IPS-18a (cell line): ENCODE results near the gene GDPD4.

Experiments used
- H3K27ac ChIP-seq: one replicate; pipeline ENCODE4 v1.5.1; 2013; ENCODE audit warnings: low read length
- H3K27me3 ChIP-seq: one replicate; pipeline ENCODE4 v1.6.1; 2013; ENCODE audit warnings: mild to moderate bottlenecking, low read length; ENCODE audit not compliant: control insufficient read depth, insufficient read depth
- H3K36me3 ChIP-seq: one replicate; pipeline ENCODE4 v1.6.1; 2013; ENCODE audit warnings: low read depth, low read length; ENCODE audit not compliant: control insufficient read depth
- H3K4me1 ChIP-seq: one replicate; pipeline ENCODE4 v1.6.1; 2013; ENCODE audit warnings: low read depth, low read length; ENCODE audit not compliant: control insufficient read depth
- H3K4me3 ChIP-seq: one replicate; pipeline ENCODE4 v1.5.1; 2013; ENCODE audit warnings: low read length
- H3K9ac ChIP-seq: one replicate; pipeline ENCODE4 v1.6.1; 2013; ENCODE audit warnings: mild to moderate bottlenecking, low read length, moderate library complexity
- H3K9me3 ChIP-seq: one replicate; pipeline ENCODE4 v1.6.1; 2013; ENCODE audit warnings: low read depth, low read length; ENCODE audit not compliant: control insufficient read depth

Gene GDPD4

DNA sequence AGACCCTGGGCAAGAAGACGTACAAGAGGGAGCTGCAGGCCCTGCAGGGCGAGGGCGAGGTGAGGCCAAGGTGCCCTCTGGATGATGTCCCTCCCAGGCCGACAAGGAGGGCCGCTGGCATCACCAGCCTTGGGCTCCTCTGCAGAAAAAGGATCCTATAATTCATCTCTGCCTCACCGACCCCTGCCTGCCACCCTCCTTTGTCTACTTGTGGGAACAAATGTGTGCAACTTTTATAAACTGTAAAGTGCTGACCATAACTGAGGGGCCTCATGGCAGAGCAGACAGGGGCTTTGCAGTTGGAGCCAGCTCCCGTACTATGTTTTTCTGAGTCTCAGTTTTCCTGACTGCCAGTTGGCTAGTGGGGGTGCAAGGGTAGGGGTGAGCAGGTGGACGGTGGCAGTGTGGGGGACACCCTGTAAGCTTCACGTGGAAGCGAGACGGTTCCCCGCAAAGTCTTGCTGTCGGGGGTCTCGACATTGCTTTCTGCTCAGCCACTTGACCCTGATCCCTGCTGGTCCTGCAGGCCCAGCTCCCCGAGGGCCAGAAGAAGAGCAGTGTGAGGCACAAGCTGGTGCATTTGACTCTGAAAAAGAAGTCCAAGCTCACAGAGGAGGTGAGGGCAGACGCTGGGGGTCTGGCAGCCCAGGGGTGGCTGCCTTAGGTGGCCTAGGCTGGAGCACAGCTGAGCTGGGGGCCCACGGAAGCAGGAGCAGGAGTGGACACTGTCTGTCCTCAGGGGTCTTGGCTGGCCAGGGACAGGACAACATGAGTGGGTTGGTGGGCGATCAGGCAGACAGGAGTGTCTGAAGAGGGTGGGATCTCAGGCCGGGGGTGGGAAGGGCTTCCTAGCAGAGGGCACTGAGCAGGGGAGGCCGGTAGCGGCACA, 118.7 kb downstream of the GDPD4 start:
- Histone ChIP-seq H3K4me3 (no peak overlapping the region), H3K27ac (no peak overlapping the region), H3K27me3 (no peaks in the 10 kb centered on the region), H3K9me3 (no peaks in the 10 kb centered on the region), H3K36me3 (no peaks in the 10 kb centered on the region), H3K9ac (no peak overlapping the region), H3K4me1 (no peaks in the 10 kb centered on the region)

GRCh38 chr11:77181799-77182541, 119.5 kb downstream of the GDPD4 start:
- H3K36me3 ChIP-seq, result no peaks in the 10 kb centered on the region
- no peak overlapping the region for H3K27ac ChIP-seq
- H3K9me3 ChIP-seq, result no peaks in the 10 kb centered on the region
- H3K9ac ChIP-seq, result no peak overlapping the region
- H3K4me1 ChIP-seq, result no peaks in the 10 kb centered on the region
- H3K4me3 ChIP-seq, result no peak overlapping the region
- H3K27me3 ChIP-seq, result no peaks in the 10 kb centered on the region

DNA sequence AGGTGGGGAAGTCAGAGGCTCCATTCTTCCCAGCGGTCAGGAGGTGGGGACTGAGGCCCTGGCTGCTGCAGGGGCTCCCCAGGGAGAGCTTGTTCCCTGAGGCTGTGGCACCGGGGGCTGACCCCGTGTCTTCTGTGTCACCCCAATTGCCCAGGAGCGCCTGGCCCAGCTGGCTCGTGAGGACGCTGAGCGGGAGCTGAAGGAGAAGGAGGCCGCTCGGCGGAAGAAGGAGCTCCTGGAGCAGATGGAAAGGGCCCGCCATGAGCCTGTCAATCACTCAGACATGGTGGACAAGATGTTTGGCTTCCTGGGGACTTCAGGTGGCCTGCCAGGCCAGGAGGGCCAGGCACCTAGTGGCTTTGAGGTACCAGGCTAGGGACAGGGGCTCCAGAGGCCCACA, 120.3 kb downstream of the GDPD4 start:
- Histone ChIP-seq H3K36me3 (no peaks in the 10 kb centered on the region), H3K4me3 (no peak overlapping the region), H3K9me3 (no peaks in the 10 kb centered on the region), H3K4me1 (peaks cover 5% of the 10 kb centered on the region), H3K9ac (no peak overlapping the region), H3K27ac (no peak overlapping the region), H3K27me3 (no peaks in the 10 kb centered on the region)

DNA sequence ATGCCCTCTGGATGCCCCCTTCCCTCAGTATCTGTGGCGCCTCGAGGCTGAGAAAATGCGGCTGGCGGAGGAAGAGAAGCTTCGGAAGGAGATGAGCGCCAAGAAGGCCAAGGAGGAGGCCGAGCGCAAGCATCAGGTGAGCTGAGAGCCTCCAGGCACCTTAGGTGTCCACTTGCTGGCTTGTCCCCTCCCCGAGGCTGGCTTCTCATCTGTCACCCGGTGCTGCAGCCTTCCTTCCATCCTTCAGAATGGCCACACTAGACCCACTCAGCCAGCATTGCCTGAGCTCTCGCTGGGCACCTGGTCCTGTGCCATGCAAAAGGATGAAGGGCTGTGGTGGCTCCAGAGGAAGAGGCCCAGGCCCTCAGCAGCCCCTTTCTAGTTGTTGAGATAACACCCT, 121.1 kb downstream of the GDPD4 start:
- H3K36me3 ChIP-seq, result no peaks in the 10 kb centered on the region
- H3K27me3 ChIP-seq, result no peaks in the 10 kb centered on the region
- no peak overlapping the region for H3K27ac ChIP-seq
- peaks cover 14% of the 10 kb centered on the region for H3K4me1 ChIP-seq
- H3K9ac ChIP-seq, result no peak overlapping the region
- no peak overlapping the region for H3K4me3 ChIP-seq
- H3K9me3 ChIP-seq, result no peaks in the 10 kb centered on the region

- Histone ChIP-seq H3K27ac (no peak overlapping the region), H3K36me3 (no peaks in the 10 kb centered on the region), H3K4me3 (no peak overlapping the region), H3K4me1 (peaks cover 14% of the 10 kb centered on the region), H3K9ac (no peak overlapping the region), H3K9me3 (no peaks in the 10 kb centered on the region), H3K27me3 (no peaks in the 10 kb centered on the region)
These were observed 121.8 kb downstream of the GDPD4 start for GRCh38 chr11:77179681-77180080.

- H3K9ac ChIP-seq, result no peak overlapping the region
- H3K4me3 ChIP-seq, result no peak overlapping the region
- no peak overlapping the region for H3K27ac ChIP-seq
- no peaks in the 10 kb centered on the region for H3K27me3 ChIP-seq
- H3K9me3 ChIP-seq, result no peaks in the 10 kb centered on the region
- H3K36me3 ChIP-seq, result no peaks in the 10 kb centered on the region
- H3K4me1 ChIP-seq, result peaks cover 14% of the 10 kb centered on the region
These were observed 122.4 kb downstream of the GDPD4 start for GRCh38 chr11:77179048-77179447.

DNA sequence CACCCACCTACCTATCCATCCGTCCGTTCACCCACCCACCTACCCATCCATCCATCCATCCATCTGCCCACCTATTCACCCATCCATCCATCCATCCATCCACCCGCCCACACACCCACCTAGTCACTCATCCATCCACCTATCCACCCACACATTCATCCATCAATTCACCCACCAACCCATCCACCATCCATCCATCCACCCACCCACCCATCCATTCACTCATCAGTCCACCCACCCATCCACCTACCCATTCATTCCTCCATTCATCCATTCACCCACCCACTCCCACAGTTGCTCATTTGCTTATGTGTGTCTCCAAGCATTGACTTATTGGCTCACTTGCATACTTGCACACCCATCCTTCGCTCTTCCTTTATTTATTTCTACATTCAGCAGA, 123.3 kb downstream of the GDPD4 start:
- H3K9ac ChIP-seq, result no peak overlapping the region
- no peaks in the 10 kb centered on the region for H3K36me3 ChIP-seq
- H3K4me3 ChIP-seq, result no peak overlapping the region
- H3K4me1 ChIP-seq, result peaks cover 14% of the 10 kb centered on the region
- H3K27me3 ChIP-seq, result no peaks in the 10 kb centered on the region
- no peak overlapping the region for H3K27ac ChIP-seq
- H3K9me3 ChIP-seq, result no peaks in the 10 kb centered on the region

DNA sequence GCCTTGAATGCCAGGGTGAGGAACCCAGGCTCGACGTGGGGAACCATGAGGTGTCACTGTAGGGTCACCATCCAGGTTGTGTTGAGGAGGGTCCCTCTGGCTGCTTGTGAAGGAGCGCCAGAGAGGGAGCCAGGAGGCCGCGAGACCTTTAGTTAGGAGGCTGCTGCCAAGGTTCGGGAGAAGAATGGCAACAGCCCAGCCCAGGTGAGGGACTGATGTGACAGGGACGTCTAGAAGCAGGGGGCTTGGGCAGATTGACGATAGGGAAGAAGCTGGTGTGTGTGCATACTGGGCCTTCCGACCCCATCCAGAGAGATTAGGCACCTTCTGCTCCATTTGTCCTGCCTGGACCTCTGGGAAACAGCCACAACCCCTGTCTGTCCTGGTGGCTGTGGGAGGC, 124.5 kb downstream of the GDPD4 start:
- Histone ChIP-seq H3K4me1 (peaks cover 19% of the 10 kb centered on the region), H3K9me3 (no peaks in the 10 kb centered on the region), H3K36me3 (no peaks in the 10 kb centered on the region), H3K4me3 (no peak overlapping the region), H3K9ac (no peak overlapping the region), H3K27ac (no peak overlapping the region), H3K27me3 (no peaks in the 10 kb centered on the region)

DNA sequence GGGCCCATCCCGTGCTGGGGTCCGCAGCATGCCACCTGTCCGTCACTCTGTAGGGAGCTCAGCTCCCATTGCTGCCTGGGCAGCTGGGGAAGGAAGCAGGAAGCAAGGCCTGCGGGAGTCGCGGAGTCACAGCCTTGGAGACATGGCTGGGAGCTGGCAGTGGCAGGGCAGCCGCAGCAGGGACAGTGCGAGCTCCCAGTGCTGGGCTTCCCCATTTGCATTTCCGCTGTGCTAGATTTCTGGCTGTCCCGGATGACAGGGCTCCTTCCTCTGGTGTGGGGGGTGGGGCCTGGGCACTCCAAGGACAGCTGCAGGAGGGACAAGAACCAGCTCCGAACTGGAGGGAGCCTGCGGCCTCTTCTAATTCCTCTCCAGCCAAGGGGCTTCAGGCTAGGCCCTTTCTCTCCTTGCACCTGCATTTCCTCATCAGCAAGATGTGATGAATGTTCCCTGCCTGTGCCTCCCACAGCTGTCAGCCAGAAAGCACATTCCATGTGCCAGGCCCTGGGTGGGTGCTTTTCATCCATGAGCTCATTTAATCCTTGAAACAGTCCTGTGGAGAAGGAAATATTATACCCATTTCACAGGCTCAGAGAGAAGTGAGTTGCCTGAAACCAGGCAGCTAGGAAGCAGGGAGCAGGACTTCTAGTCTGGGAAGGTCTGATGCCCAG, 125.5 kb downstream of the GDPD4 start:
- no peak overlapping the region for H3K4me3 ChIP-seq
- H3K9ac ChIP-seq, result no peak overlapping the region
- H3K9me3 ChIP-seq, result no peaks in the 10 kb centered on the region
- H3K36me3 ChIP-seq, result no peaks in the 10 kb centered on the region
- no peak overlapping the region for H3K27ac ChIP-seq
- H3K27me3 ChIP-seq, result no peaks in the 10 kb centered on the region
- peaks cover 28% of the 10 kb centered on the region for H3K4me1 ChIP-seq

DNA sequence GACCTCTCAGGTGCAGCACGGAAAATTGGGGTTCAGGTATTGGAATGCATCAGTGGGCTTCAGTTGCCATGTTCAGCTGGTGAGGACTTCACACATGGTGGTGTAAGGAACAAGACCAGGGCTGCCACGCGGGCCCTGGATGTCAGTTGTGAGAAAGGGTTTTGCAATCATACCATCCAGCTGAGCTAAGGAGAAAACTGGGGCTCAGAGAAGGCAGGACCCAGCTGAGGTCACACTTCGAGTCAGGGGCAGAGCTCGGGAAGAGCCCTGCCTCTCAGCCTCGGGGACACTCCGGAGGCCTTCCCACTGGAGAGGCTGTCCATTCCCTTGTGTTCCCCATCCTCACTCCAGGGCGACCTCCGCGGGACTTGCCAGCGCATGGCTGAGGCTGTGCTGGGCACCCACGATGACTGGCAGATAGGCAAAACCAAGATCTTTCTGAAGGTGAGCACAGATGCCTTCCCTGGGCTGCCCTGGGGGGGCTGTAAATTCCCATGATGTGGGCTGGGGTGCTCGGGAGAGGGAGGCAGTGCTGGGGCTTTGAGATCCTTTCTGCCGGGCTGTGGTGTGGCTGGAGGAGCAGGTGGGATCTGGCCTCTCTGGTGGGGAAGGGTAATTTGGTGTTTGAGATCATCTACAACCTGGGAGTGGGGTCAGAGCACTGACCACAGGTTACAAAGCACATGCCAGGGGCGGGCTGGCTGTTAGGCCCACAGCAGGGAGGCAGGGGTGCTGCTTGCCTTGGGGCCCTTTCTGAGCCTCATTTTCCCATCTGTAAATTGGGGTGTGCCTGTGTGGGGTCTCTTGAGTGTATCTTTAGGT, 126.3 kb downstream of the GDPD4 start:
- Histone ChIP-seq H3K4me3 (no peak overlapping the region), H3K27ac (no peak overlapping the region), H3K4me1 (peaks cover 36% of the 10 kb centered on the region), H3K9me3 (no peaks in the 10 kb centered on the region), H3K36me3 (no peaks in the 10 kb centered on the region), H3K27me3 (no peaks in the 10 kb centered on the region), H3K9ac (no peak overlapping the region)

DNA sequence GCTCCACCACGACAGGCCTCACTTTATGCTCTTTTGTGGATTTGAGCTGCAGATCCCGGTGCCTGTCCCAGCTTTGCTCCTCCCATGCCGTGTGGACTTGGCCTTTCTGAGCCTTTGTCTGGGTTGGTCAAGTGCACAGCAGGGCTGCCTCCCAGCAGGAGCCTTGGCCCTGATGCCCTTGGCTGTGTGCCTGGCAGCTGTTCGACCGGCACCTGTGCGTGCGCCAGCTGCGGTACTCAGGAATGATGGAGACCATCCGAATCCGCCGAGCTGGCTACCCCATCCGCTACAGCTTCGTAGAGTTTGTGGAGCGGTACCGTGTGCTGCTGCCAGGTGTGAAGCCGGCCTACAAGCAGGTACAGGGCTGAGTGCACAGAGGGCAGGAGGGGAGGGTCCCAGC, 126.9 kb downstream of the GDPD4 start:
- Histone ChIP-seq H3K27ac (no peak overlapping the region), H3K27me3 (no peaks in the 10 kb centered on the region), H3K36me3 (no peaks in the 10 kb centered on the region), H3K9ac (no peak overlapping the region), H3K4me3 (no peak overlapping the region), H3K4me1 (peaks cover 38% of the 10 kb centered on the region), H3K9me3 (no peaks in the 10 kb centered on the region)
